HEK293 (cell line): ENCODE data around the gene DNAJC17.

Source experiments
- AEBP2 ChIP-seq: fragments of 450-650 bp; formaldehyde crosslinking; IDR thresholded peaks from 2 replicates; pipeline ENCODE4 v1.5.1; 2016; ENCODE audit warnings: missing biosample characterization, missing genetic modification characterization, borderline replicate concordance
- ATF2 ChIP-seq: fragments of 450-650 bp; formaldehyde crosslinking; IDR thresholded peaks from 2 replicates; pipeline ENCODE4 v1.5.1; 2016; ENCODE audit warnings: missing biosample characterization, missing genetic modification characterization, low read depth
- BCL11A ChIP-seq: fragments of 450-650 bp; formaldehyde crosslinking; IDR thresholded peaks from 2 replicates; pipeline ENCODE4 v1.5.1; 2016; ENCODE audit warnings: low read depth, missing biosample characterization, missing genetic modification characterization
- GLI4 ChIP-seq: fragments of 450-650 bp; formaldehyde crosslinking; IDR thresholded peaks from 2 replicates; pipeline ENCODE4 v1.5.1; 2016; ENCODE audit warnings: missing biosample characterization, missing genetic modification characterization
- KLF1 ChIP-seq: fragments of 450-650 bp; formaldehyde crosslinking; IDR thresholded peaks from 2 replicates; pipeline ENCODE4 v1.5.1; 2016; ENCODE audit warnings: missing biosample characterization, missing genetic modification characterization
- KLF16 ChIP-seq: fragments of 450-650 bp; formaldehyde crosslinking; IDR thresholded peaks from 2 replicates; pipeline ENCODE4 v1.5.1; 2017; ENCODE audit warnings: missing biosample characterization, missing genetic modification characterization
- KLF8 ChIP-seq: fragments of 450-650 bp; formaldehyde crosslinking; IDR thresholded peaks from 2 replicates; pipeline ENCODE4 v1.5.1; 2016; ENCODE audit warnings: missing biosample characterization, missing genetic modification characterization
- PRDM10 ChIP-seq: fragments of 450-650 bp; formaldehyde crosslinking; IDR thresholded peaks from 2 replicates; pipeline ENCODE4 v1.5.1; 2016; ENCODE audit warnings: missing biosample characterization, missing genetic modification characterization
- SP2 ChIP-seq: fragments of 450-650 bp; formaldehyde crosslinking; IDR thresholded peaks from 2 replicates; pipeline ENCODE4 v1.5.1; 2016; ENCODE audit warnings: missing biosample characterization, missing genetic modification characterization
- ZBTB1 ChIP-seq: fragments of 450-650 bp; formaldehyde crosslinking; IDR thresholded peaks from 2 replicates; pipeline ENCODE4 v1.5.1; 2016; ENCODE audit warnings: missing biosample characterization, missing genetic modification characterization
- ZBTB10 ChIP-seq: fragments of 450-650 bp; formaldehyde crosslinking; IDR thresholded peaks from 2 replicates; pipeline ENCODE4 v1.5.1; 2016; ENCODE audit warnings: missing biosample characterization, missing genetic modification characterization
- ZBTB26 ChIP-seq: fragments of 450-650 bp; formaldehyde crosslinking; optimal IDR thresholded peaks from 2 replicates; pipeline ENCODE3; 2016; ENCODE audit warnings: missing biosample characterization, mild to moderate bottlenecking, missing genetic modification characterization
- ZBTB8A ChIP-seq: fragments of 450-650 bp; formaldehyde crosslinking; IDR thresholded peaks from 2 replicates; pipeline ENCODE4 v1.5.1; 2016; ENCODE audit warnings: missing biosample characterization, missing genetic modification characterization
- ZNF140 ChIP-seq: fragments of 450-650 bp; formaldehyde crosslinking; IDR thresholded peaks from 2 replicates; pipeline ENCODE4 v1.5.1; 2016; ENCODE audit warnings: missing biosample characterization, missing genetic modification characterization
- ZNF18 ChIP-seq: fragments of 450-650 bp; formaldehyde crosslinking; IDR thresholded peaks from 2 replicates; pipeline ENCODE4 v1.5.1; 2016; ENCODE audit warnings: missing biosample characterization, missing genetic modification characterization
- ZNF341 ChIP-seq: fragments of 450-650 bp; formaldehyde crosslinking; IDR thresholded peaks from 2 replicates; pipeline ENCODE4; 2016; ENCODE audit warnings: low read depth, missing biosample characterization, missing genetic modification characterization
- ZNF350 ChIP-seq: fragments of 450-650 bp; formaldehyde crosslinking; IDR thresholded peaks from 2 replicates; pipeline ENCODE4 v1.5.0; 2017; ENCODE audit warnings: missing biosample characterization, mild to moderate bottlenecking, missing genetic modification characterization
- ZNF416 ChIP-seq: fragments of 450-650 bp; formaldehyde crosslinking; IDR thresholded peaks from 2 replicates; pipeline ENCODE4 v1.5.1; 2016; ENCODE audit warnings: missing biosample characterization, missing genetic modification characterization
- ZNF423 ChIP-seq: fragments of 450-650 bp; formaldehyde crosslinking; IDR thresholded peaks from 2 replicates; pipeline ENCODE4 v1.5.1; 2016; ENCODE audit warnings: missing biosample characterization, missing genetic modification characterization
- ZNF501 ChIP-seq: fragments of 450-650 bp; formaldehyde crosslinking; IDR thresholded peaks from 2 replicates; pipeline ENCODE4 v1.5.1; 2016; ENCODE audit warnings: missing biosample characterization, missing genetic modification characterization
- ZNF580 ChIP-seq: fragments of 450-650 bp; formaldehyde crosslinking; IDR thresholded peaks from 2 replicates; pipeline ENCODE4 v1.5.1; 2016; ENCODE audit warnings: missing biosample characterization, missing genetic modification characterization
- ZNF610 ChIP-seq: fragments of 450-650 bp; formaldehyde crosslinking; IDR thresholded peaks from 2 replicates; pipeline ENCODE4 v1.5.1; 2016; ENCODE audit warnings: missing biosample characterization, missing genetic modification characterization, borderline replicate concordance
- ZNF654 ChIP-seq: fragments of 450-650 bp; formaldehyde crosslinking; IDR thresholded peaks from 2 replicates; pipeline ENCODE4 v1.5.1; 2016; ENCODE audit warnings: low read depth, missing biosample characterization, missing genetic modification characterization
- ZNF76 ChIP-seq: fragments of 450-650 bp; formaldehyde crosslinking; IDR thresholded peaks from 2 replicates; pipeline ENCODE4; 2016; ENCODE audit warnings: low read depth, missing biosample characterization, missing genetic modification characterization, borderline replicate concordance
- ZNF792 ChIP-seq: fragments of 450-650 bp; formaldehyde crosslinking; IDR thresholded peaks from 2 replicates; pipeline ENCODE4 v1.5.1; 2016; ENCODE audit warnings: missing biosample characterization, missing genetic modification characterization
- ZSCAN16 ChIP-seq: fragments of 450-650 bp; formaldehyde crosslinking; IDR thresholded peaks from 2 replicates; pipeline ENCODE4 v1.5.1; 2016; ENCODE audit warnings: missing biosample characterization, missing genetic modification characterization
- ZXDB ChIP-seq: fragments of 450-650 bp; formaldehyde crosslinking; IDR thresholded peaks from 2 replicates; pipeline ENCODE4 v1.5.1; 2016; ENCODE audit warnings: missing biosample characterization, missing genetic modification characterization

DNAJC17 gene

GRCh38 chr15:40763801-40764628, 43.3 kb downstream of the DNAJC17 start, which contains the start of gene GCHFR (continued):
- TF ChIP-seq ZSCAN16 (tag by site-specific recombination) (no peak), GLI4 (no peak), ZNF501 (tag by site-specific recombination) (peak; percentile 53; the same call in 1 of the 2 replicates), ZNF610 (tag by site-specific recombination) (no peak), KLF1 (tag by site-specific recombination) (peak; percentile 51), KLF8 (tag by site-specific recombination) (peak; percentile 71), ZNF416 (tag by site-specific recombination) (no peak), ZNF580 (0 out of 2 replicates have a peak, but pooled peaks have one; percentile 25), KLF16 (tag by site-specific recombination) (peak; percentile 60; the same call in 1 of the 2 replicates), ZBTB1 (tag by site-specific recombination) (no peak), AEBP2 (tag by site-specific recombination) (no peak), ZXDB (tag by site-specific recombination) (peak; percentile 51; the same call in 1 of the 2 replicates), PRDM10 (tag by site-specific recombination) (no peak), ZNF341 (tag by site-specific recombination) (peak; percentile 49; the same call in 1 of the 2 replicates), ZNF140 (tag by site-specific recombination) (no peak), ATF2 (tag by site-specific recombination) (no peak), BCL11A (no peak), ZBTB8A (tag by site-specific recombination) (peak; percentile 68), ZBTB10 (tag by site-specific recombination) (0 out of 2 replicates have a peak, but pooled peaks have one; percentile 18), ZNF654 (tag by site-specific recombination) (no peak), ZBTB26 (tag by site-specific recombination) (peak; percentile 90), ZNF18 (no peak), ZNF76 (tag by site-specific recombination) (no peak), SP2 (tag by site-specific recombination) (peak; percentile 74), ZNF350 (tag by site-specific recombination) (no peak), ZNF792 (no peak), ZNF423 (tag by site-specific recombination) (peak; percentile 95)
